T47D (cell line): ENCODE data around the gene MIEN1.
"Not testable (repeated sequence)": the region's sequence is repeated elsewhere in the genome, so short reads cannot be mapped to it uniquely, and the experiment has no call there.

Source experiments
- DNase-seq, 2 experiments: peaks; one replicate each; pipeline versions ENCODE4 v3.0.0 to v3.0.0-alpha.2; 2011 to 2012; ENCODE audit warnings: low read depth in 1 of 2, low spot score in 1 of 2
- JUND ChIP-seq: IDR thresholded peaks from 2 replicates; pipeline ENCODE4 v1.6.1; 2012; ENCODE audit warnings: low read depth
- in situ Hi-C: cut with HindIII; loops from 2 replicates; pipeline ENCODE4 v1.10.0; 2016; ENCODE audit warnings: low sequenced_read_pairs, low pct_unique_long_range_greater_than_20kb

Gene MIEN1

GRCh38 chr17:39711851-39712250 lies 18.5 kb downstream of the MIEN1 start:
- in situ Hi-C loops: no loop called here
- no peak for DNase-seq
- no peak for TF ChIP-seq JUND

DNA sequence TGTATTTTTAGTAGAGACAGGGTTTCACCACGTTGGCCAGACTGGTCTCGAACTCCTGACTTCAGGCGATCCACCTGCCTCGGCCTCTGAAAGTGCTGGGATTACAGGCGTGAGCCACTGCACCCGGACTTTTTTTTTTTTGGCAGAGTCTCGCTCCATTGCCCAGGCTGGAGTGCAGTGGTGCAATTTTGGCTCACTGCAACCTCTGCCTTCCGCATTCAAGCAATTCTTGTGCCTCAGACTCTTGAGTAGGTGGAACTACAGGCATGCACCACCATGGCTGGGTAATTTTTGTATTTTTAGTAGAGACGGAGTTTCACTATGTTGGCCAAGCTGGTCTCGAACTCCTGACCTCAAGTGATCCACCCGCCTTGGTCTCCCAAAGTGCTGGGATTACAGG lies 19.3 kb downstream of the MIEN1 start:
- in situ Hi-C loops, DNase-seq: not testable (repeated sequence)

DNA sequence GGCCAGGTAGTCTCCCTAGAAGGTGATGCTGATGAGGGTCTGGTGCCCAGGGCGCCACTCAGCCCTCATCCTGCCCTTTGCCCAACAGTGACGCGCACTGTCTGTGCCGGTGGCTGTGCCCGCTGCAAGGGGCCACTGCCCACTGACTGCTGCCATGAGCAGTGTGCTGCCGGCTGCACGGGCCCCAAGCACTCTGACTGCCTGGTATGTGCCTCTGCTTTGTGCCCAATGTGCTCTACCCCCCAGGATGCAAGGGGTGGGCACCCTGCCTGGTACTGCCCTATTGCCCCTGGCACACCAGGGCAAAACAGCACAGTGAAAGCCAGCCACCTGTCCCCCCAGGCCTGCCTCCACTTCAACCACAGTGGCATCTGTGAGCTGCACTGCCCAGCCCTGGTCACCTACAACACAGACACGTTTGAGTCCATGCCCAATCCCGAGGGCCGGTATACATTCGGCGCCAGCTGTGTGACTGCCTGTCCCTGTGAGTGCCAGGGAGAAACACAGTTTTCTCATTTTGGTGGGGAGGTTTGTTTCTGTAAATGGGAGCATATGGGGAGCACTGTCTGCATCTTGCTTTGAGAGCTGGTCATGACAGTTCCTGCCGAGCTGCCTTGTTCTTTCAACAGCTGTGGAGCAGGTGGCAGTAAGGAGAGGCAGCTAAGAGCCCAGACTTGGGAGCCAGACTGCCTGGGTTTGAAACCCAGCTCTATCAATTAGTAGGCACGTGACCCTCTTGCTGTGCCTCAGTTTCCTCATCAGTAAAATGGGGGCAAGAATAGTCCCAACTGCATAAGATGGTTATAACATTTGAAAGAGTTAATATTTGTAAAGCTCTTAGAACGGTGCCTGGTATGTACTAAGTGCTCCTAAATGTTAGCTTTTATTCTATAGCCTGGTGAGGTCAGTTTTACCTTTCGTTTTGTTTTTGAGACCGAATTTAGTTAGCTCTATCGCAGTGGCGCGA lies 20.1 kb downstream of the MIEN1 start:
- no peak for TF ChIP-seq JUND
- in situ Hi-C loops: no loop called here
- no peak for DNase-seq

- in situ Hi-C loops: no loop called here
- no peak for DNase-seq
These were observed 20.9 kb downstream of the MIEN1 start for GRCh38 chr17:39709319-39709997.

GRCh38 chr17:39706921-39707337 lies 23.4 kb downstream of the MIEN1 start:
- no peak for TF ChIP-seq JUND
- in situ Hi-C loops: no loop called here
- DNase-seq: no peak

More at GRCh38 chr17:39709319-39709997, 20.9 kb downstream of the MIEN1 start:
- no peak for TF ChIP-seq JUND

DNA sequence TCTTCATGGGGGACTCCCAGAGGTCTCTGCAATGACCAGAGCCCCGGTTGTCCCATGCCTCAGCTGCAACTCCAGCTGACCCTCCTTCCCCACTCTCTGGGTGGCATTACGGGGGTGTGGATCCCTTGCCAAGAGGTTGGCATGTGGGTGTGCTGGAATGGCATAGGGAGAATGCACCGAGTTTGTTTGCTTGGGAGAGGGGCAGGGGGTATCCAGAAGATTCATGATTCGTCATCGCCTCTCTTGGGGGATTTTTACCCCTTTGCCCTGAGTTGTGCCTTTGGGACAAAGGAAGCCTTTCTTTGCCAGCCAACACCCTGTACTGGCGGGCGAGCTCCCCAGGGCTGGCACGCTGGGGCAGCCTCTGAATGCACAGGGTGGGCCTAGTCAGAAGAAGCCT lies 23.9 kb downstream of the MIEN1 start:
- no peak for DNase-seq
- TF ChIP-seq JUND: no peak
- in situ Hi-C loops: no loop called here

- in situ Hi-C loops: no loop called here
- TF ChIP-seq JUND: peak; percentile 83
- peak; percentile 62 to 96 for DNase-seq
These were observed 24.5 kb downstream of the MIEN1 start for GRCh38 chr17:39705786-39706348.

DNA sequence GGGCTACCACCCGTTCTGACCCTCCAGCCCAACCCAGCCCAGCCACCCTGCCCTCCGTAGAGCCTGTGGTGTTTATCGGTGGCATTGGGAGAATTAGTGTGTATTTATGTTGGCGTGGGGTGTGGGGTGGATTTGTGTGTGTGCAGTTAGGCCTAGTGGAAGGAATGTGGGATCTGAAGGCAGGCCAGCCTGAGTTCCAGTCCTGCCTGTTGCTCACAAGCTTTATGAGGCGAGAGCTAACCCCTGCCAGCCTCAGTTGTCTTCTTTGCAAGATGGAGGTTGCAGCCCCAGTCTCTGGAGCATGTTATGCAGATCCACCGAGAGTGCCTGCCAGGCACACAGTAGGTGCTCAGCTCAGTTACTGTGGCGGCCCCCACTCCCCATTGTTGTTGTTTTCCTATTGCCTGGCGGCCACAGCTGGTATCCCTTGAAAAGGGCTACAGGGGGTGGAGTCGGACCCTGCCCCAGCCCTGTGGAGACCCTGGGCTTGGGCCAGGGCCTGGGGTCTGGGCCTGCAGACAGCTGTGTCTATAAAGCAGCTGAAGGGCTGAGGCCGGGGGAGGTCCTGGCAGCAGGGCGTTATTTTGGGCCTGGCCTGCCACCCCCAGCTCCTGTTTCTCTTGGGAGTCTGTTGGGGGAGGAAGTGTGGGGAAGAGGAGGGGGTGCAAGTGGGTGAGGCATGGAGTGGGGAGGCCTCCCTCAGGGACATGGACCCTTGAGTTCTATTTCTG lies 25.3 kb downstream of the MIEN1 start:
- TF ChIP-seq JUND: no peak
- DNase-seq: peak; percentile 77 to 92
- in situ Hi-C loops: no loop called here

DNA sequence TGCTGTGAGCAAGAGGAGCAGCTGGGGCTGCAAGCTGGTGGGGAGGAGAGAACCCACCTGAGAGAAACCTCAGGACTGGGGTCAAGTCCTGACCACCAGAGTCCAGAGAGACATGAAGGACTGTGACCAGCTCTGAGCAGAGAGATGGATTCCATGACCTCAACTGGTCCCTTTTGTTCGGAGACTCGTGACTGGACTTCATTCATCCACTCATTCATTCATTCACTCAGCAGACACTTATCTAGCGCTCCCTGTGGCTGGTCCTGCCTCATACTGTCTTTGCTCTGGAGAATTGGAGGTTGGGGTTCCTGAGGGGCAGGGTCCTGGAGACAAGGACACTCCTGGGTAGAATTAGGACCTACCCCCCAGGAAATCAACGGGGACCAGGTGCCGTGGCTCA lies 26.4 kb downstream of the MIEN1 start:
- in situ Hi-C loops: no loop called here
- no peak for TF ChIP-seq JUND
- DNase-seq: no peak

DNA sequence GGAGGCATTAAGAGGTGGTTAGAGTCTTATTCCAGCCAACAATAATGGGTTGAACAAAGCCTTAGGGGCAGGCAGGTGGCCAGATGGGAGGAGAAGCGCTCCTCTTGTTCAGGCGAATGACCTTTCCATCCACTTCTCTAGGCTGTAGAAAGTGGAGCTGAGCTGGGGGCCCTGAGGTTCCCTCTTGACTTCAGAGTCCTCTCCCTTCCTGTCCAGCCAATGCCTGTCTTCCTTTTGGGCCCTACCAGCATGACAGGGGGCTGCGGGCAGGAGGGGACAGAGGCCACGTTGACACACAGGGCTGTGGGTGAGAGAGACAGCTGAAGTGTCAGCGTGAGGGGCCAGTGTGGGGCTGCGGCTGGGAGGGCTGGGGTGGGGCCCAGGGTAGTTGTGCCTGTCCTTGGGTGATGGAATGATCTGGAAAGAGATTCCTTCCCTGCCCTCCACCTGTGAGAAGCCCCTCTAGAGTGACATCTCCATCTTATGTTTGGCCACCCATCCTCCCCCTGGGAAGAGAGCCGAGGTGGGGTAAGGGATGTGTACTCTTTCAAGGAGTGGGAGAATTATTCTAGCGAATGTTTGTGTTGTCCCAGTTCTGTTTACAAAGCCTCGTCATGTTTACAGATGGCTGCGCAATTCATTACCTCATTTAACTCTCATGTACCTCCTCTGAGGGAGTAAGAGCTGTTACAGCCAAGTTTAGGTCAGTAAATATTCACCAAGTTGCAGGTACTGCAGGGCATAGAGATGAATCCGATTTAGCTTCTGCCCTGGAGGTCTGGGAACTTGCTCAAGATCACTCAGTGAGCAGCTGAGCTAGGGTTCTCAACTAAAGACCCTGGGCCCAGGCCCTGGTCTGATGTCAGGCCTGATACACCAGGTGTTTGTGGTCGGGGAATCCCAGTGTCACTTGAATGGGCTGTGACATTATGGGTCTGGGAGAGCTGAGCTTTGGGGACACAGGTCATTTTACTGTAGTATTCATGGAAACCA lies 27.1 kb downstream of the MIEN1 start:
- TF ChIP-seq JUND: peak; percentile 91
- in situ Hi-C loops: no loop called here
- DNase-seq: peak; percentile 83 to 98

- no peak for TF ChIP-seq JUND
- no peak for DNase-seq
- in situ Hi-C loops: no loop called here
These were observed 28.4 kb downstream of the MIEN1 start for GRCh38 chr17:39701784-39702422.
